GM12891 (cell line): ENCODE data around the gene MAN1A1.

Experiments used
- POLR2A ChIP-seq: IDR thresholded peaks from 2 replicates; pipeline ENCODE4 v1.6.1; 2011; ENCODE audit warnings: low read depth, low read length, control low read depth
- POLR2AphosphoS5 ChIP-seq: IDR thresholded peaks from 2 replicates; pipeline ENCODE4 v1.6.1; 2011; ENCODE audit warnings: low read depth, low read length, control low read depth
- POU2F2 ChIP-seq: IDR thresholded peaks from 2 replicates; pipeline ENCODE4 v1.6.1; 2011; ENCODE audit warnings: low read depth, mild to moderate bottlenecking, control low read depth, low read length, moderate library complexity
- TAF1 ChIP-seq: IDR thresholded peaks from 2 replicates; pipeline ENCODE4 v1.6.1; 2011; ENCODE audit warnings: low read depth, low read length, control low read depth

GRCh38 chr6:119349361-119350201 is at the start of gene MAN1A1:
- peak; percentile 95 for TF ChIP-seq POLR2AphosphoS5
- TF ChIP-seq POLR2A, result peak; percentile 94
- no peak; the same call in 1 of the 2 replicates for TF ChIP-seq POU2F2
- peak; percentile 89 for TF ChIP-seq TAF1
